SK-N-MC (cell line): ENCODE data around the gene TMEM132C.

Experiments
- EZH2 ChIP-seq: fragments of 200-600 bp; sonication (generic); IDR thresholded peaks from one replicate; pipeline ENCODE4 v1.6.1; 2017; ENCODE audit warnings: antibody characterized with exemption
- FOXP2 ChIP-seq: optimal IDR thresholded peaks from 2 replicates; pipeline ENCODE3; 2011; ENCODE audit warnings: mild to moderate bottlenecking, moderate library complexity; ENCODE audit not compliant: insufficient read depth; ENCODE audit errors: extremely low read length, control extremely low read depth
- POLR2AphosphoS5 ChIP-seq: IDR thresholded peaks from 2 replicates; pipeline ENCODE4 v1.6.1; 2012; ENCODE audit warnings: mild to moderate bottlenecking, low read depth, low read length, borderline replicate concordance

DNA sequence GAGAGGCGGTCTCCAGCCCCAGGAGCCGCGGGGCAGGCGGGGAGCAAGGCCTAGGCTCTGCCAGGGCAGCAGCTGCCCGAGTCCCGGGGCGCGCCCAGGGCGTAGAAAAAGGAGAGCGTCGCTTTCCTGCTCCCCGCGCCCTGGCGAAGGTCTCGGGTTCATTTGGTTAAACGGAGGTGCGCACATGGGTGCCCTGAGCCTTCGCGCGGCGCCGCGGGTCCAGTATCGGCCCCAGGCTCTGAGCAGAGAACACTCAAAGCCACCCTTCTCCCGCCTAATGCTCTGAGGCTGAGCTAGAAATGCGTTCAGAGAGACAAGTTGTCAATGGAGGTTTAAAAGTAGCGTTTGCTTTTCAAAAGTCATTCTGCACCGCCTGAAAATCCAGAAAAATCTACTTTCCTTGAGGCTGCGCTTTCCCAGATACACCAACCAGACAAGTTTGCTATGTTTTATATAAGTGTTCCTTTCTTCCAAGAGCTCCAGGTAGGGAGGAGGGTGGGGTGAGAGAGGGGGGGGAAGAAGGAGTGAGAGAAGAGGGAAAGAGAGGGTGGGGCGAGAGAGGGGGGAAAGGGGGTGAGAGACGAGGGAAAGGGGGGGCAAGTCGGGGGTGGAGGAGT lies 1.5 kb downstream of the TMEM132C start:
- TF ChIP-seq EZH2 (no peak), POLR2AphosphoS5 (no peak), FOXP2 (no peak)
